Measurements from ENCODE around the gene DNAJC13.

Gene DNAJC13

DNA sequence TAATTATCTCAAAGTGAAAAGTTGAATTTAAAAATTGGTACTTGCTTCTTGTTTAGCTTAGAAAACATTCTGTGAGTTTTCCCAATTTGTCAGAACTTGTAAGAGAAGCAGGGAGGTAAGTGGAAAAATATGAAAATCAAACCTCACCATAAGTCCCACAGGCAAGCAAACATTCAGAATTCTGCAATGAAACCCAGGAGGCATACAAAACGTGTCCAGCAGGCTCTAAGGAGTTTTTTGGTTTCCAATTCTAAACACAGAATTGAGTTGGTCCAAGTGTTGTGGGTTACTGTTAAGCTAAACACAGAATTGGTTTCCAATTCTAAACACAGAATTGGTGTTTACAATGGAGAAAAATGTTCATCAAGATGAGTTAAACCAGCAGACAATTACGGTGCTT lies 152.7 kb downstream of the DNAJC13 start:
- H3K36me3 ChIP-seq (ENCODE audit: control insufficient read depth, insufficient read depth, low read length): no peaks in the 10 kb centered on the region
- H3K27me3 ChIP-seq (ENCODE audit: control insufficient read depth, insufficient read depth, low read length, poor library complexity, severe bottlenecking): no peaks in the 10 kb centered on the region
- H3K9me3 ChIP-seq (ENCODE audit: control insufficient read depth, low read length): no peaks in the 10 kb centered on the region
- no peaks in the 10 kb centered on the region for H3K4me1 ChIP-seq (ENCODE audit: control insufficient read depth, insufficient read depth, low read length)
- H3K4me3 ChIP-seq (ENCODE audit: insufficient read depth, low read depth, low read length): no peak overlapping the region
- 86 to 91% methylated on average over 1 of the region's 2 CpGs for WGBS, 2 experiments
- H3K27ac ChIP-seq (ENCODE audit: insufficient read depth, low read depth, low read length, poor library complexity, severe bottlenecking): no peak overlapping the region

DNA sequence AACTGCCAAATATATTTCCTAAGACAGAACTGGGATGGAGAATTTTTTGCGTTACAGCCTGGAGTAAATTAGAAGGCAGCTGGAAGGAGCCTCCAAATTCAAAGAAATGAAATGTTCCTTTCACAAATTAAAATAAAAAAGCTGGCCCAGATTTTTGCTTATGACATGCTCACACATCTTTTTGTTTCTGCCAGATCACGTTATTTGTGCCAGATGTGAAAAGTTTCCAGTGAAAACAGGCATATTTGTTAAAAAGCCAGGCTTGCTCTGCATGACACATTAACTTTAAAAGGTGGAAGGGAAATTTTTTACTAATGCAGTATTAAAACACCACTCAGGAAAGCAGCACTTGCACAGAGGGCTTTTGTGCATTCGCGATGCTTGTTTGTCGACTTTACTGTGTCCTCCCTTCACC lies 156.5 kb downstream of the DNAJC13 start:
- no peak overlapping the region for H3K4me3 ChIP-seq (ENCODE audit: insufficient read depth, low read depth, low read length)
- no peaks in the 10 kb centered on the region for H3K36me3 ChIP-seq (ENCODE audit: control insufficient read depth, insufficient read depth, low read length)
- WGBS, 2 experiments: 94 to 100% methylated on average over 5 of the region's 5 CpGs
- H3K27me3 ChIP-seq (ENCODE audit: control insufficient read depth, insufficient read depth, low read length, poor library complexity, severe bottlenecking): no peaks in the 10 kb centered on the region
- no peaks in the 10 kb centered on the region for H3K4me1 ChIP-seq (ENCODE audit: control insufficient read depth, insufficient read depth, low read length)
- H3K9me3 ChIP-seq (ENCODE audit: control insufficient read depth, low read length): no peaks in the 10 kb centered on the region
- H3K27ac ChIP-seq (ENCODE audit: insufficient read depth, low read depth, low read length, poor library complexity, severe bottlenecking): no peak overlapping the region

GRCh38 chr3:132587401-132587800 lies 170.1 kb downstream of the DNAJC13 start:
- no peak overlapping the region for H3K4me3 ChIP-seq (ENCODE audit: insufficient read depth, low read depth, low read length)
- H3K4me1 ChIP-seq (ENCODE audit: control insufficient read depth, insufficient read depth, low read length): no peaks in the 10 kb centered on the region
- H3K27me3 ChIP-seq (ENCODE audit: control insufficient read depth, insufficient read depth, low read length, poor library complexity, severe bottlenecking): no peaks in the 10 kb centered on the region
- H3K36me3 ChIP-seq (ENCODE audit: control insufficient read depth, insufficient read depth, low read length): no peaks in the 10 kb centered on the region
- 94 to 97% methylated on average over 1 of the region's 1 CpG for WGBS, 2 experiments
- H3K9me3 ChIP-seq (ENCODE audit: control insufficient read depth, low read length): no peaks in the 10 kb centered on the region
- H3K27ac ChIP-seq (ENCODE audit: insufficient read depth, low read depth, low read length, poor library complexity, severe bottlenecking): no peak overlapping the region
